ENCODE data around the gene RAB27B. TPM values are rescaled to one million over a fixed set of nuclear protein-coding genes. Genes with fewer than 3 reads are reported as not detected.
"Not testable (repeated sequence)": the region's sequence is repeated elsewhere in the genome, so short reads cannot be mapped to it uniquely, and the experiment has no call there.

The RAB27B gene
- total RNA-seq: 0.62 TPM

GRCh38 chr18:54828281-54828881, at the start of gene RAB27B:
Gene RAB27B, plus strand, starts transcription at chr18:54828477. Its CDS starts 49,109 bp downstream, at chr18:54877586.
- intact Hi-C loops (cut with DNase I): no loop called here
- ATAC-seq: peak; percentile 77
- DNase-seq (ENCODE audit: low spot score): peak; percentile 66

GRCh38 chr18:54780285-54780861, 47.9 kb upstream of the RAB27B start:
- intact Hi-C loops (cut with DNase I): no loop called here
- DNase-seq (ENCODE audit: low spot score) (no peak), ATAC-seq (no peak)

DNA sequence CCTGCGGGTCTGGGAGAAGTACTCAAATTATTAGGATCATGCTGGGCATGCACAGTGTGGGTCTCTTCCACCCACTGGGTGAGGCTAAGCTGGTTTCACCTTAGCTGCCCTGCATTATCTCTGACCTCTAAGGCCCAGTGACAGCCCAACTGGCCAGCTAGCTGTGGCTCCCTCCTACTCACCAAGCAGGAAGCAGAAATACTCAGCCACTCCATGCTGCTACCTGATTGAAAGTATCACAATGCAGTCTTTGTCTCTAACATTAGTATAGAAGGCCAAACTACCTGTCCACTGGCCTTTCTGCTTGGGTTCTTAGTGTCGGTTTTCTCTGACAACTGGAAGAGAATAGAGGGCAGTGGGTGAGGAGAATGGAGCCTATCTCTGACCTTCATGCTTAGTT, 47.3 kb upstream of the RAB27B start:
- ATAC-seq: no peak
- intact Hi-C loops (cut with DNase I): no loop called here
- no peak for DNase-seq (ENCODE audit: low spot score)

DNA sequence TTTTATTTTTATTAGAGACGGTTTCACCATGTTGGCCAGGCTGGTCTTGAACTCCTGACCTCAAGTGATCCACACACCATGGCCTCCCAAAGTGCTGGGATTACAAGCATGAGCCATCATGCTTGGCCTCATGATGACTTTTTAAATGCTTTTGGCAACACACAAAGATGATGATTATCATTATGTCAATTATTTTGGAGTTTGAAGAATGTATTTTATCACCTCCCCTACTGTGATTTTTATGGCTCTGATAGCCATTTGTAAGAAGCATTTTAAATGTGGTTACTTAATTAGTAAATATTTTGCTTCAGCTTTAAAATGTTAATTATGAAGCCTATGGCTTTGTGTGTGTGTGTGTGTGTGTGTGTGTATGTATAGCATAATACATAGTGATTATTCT, 45.1 kb upstream of the RAB27B start:
- DNase-seq (ENCODE audit: low spot score) (no peak), ATAC-seq (no peak)
- intact Hi-C loops (cut with DNase I): no loop called here

- intact Hi-C loops (cut with DNase I): no loop called here
- DNase-seq (ENCODE audit: low spot score) (no peak), ATAC-seq (no peak)
These were observed 42.1 kb upstream of the RAB27B start for GRCh38 chr18:54786206-54786605.

- ATAC-seq: no peak
- no peak for DNase-seq (ENCODE audit: low spot score)
- intact Hi-C loops (cut with DNase I): no loop called here
These were observed 41.2 kb upstream of the RAB27B start for GRCh38 chr18:54787121-54787520.

DNA sequence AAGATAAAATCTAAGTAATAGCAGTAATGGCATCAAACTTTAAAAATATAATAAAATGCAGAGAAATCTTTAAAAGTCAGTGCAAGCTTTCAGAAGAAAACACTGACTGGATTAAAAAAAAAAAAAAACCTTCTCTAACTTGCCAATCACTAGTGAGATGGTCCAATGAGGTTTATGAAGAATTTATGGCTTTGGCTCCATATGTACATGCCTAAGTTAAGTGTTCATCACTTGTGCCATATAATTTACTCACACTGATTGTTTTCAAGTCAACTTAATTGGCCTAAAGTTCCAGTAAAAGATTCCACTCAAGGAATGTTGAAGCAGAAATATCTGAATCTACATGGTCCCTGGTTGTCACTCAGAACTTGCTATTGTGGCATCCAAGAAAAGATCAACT, 40.7 kb upstream of the RAB27B start:
- ATAC-seq (no peak), DNase-seq (ENCODE audit: low spot score) (no peak)
- intact Hi-C loops (cut with DNase I): no loop called here

DNA sequence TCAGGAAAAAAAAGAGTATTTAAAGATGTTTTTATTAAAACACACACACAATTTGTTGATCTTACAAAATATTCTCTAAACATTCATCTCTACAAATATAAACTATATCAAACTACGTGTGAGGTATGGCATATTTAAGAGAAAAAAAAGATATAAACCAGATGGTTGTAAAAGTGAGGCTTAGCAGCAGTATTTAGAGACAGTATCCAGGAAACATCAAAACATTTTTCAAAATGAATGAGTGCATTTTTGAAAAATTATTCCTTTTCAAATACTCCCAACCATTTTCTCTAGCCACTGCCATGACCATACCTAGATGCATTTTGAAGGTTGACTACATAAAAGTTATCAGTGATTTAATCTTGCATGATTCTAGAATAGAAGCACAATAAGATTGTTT, 38.2 kb upstream of the RAB27B start:
- intact Hi-C loops (cut with DNase I): no loop called here
- ATAC-seq (no peak), DNase-seq (ENCODE audit: low spot score) (no peak)

- intact Hi-C loops (cut with DNase I): no loop called here
- DNase-seq (ENCODE audit: low spot score) (no peak), ATAC-seq (no peak)
These were observed 36.6 kb upstream of the RAB27B start for GRCh38 chr18:54791657-54792056.

DNA sequence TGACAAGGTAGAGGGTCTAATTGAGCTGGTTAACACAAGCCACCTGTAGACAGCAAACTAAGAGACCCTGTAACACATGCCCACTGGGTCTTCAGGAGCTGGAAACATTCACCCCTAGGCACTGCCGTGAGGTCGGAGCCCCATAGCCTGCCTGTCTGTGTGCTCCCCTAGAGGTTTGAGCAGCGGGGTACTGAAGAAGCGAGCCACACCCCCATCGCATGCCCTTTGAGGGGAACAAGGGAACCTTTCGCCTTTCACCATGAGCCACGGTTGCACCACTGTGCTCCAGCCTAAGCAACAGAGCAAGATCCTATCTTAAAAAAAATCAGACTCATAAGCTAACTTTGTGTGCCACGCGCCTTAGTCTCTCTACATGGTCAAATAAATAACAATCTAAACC, 36.2 kb upstream of the RAB27B start:
- ATAC-seq (no peak), DNase-seq (ENCODE audit: low spot score) (no peak)
- intact Hi-C loops (cut with DNase I): no loop called here

- ATAC-seq (no peak), DNase-seq (ENCODE audit: low spot score) (no peak)
- intact Hi-C loops (cut with DNase I): no loop called here
These were observed 33.5 kb upstream of the RAB27B start for GRCh38 chr18:54794823-54795222.

DNA sequence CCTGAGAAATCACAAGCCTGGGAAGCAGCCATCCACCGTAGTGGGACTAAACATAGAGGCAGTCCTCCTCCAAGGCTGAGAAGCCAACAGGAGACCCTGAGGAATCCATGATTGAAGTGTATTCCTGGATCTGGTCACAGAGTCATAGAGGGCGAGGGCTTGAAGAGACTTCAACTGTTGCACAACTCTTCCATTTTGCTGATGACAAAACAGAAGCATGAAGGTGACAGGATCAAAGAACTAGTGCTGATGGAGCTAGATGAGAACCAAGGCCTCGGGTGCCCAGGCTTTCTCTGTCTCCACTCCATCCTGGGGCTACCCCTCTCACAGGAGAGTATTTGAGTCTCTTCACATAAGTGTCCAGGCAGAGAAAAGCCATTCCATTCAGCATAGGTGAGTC, 30.1 kb upstream of the RAB27B start:
- intact Hi-C loops (cut with DNase I): no loop called here
- ATAC-seq (no peak), DNase-seq (ENCODE audit: low spot score) (no peak)

DNA sequence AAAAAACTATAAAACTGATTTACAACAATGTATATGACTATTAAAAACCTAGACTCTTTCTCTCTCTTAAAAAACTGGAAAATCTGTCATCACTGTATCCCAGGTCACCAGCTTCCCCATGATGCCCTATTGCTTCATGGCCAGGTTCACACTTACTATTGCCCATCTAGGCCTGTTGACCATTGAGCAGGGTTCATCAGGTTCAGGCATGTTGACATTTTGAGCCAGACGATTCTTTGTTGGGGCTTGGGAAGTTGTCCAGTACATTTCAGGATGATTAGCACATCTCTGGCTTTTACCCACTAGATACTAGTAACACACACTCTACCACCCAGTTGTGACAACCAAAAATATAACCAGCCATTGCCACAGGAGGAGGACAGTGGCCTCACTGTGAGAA, 26.9 kb upstream of the RAB27B start:
- DNase-seq (ENCODE audit: low spot score) (no peak), ATAC-seq (no peak)
- intact Hi-C loops (cut with DNase I): no loop called here

GRCh38 chr18:54802178-54802577, 26.1 kb upstream of the RAB27B start:
- intact Hi-C loops (cut with DNase I): no loop called here
- DNase-seq (ENCODE audit: low spot score): no peak
- ATAC-seq: no peak

DNA sequence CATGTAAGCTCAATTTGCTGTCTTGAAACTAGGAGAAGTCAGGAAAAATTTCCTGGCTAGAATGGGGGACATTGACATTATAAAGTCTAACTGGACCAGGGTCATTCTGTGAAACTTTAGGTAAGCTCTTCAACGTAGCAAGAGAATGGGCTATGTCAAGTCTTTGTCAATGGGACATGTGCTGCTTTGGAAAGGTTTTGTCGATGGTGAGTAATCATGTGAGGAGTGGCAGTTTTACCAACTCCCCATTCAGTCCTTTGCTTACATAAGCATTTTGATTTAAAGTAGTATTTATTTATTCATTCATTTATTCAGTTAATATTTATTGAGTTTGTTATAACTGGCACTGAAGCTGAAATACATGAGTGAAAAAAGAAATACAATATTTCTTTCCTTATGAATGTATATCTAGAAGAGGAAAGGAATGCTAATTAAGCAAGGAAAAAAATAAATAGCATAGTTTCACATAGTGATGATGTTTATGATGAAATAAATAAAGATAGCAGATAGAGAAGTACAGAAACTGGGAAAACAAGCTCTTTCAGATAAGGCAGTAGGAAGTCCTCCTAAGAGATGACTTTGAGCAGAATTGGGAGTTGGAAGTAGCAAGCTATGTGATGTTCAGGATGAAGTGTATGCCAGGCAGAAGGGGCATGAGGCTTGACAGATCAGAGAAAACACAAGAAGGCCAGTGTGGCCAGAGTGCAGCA, 25.4 kb upstream of the RAB27B start:
- ATAC-seq (no peak), DNase-seq (ENCODE audit: low spot score) (no peak)
- intact Hi-C loops (cut with DNase I): no loop called here

GRCh38 chr18:54805571-54806334, 22.5 kb upstream of the RAB27B start:
- DNase-seq (ENCODE audit: low spot score) (no peak), ATAC-seq (no peak)
- intact Hi-C loops (cut with DNase I): no loop called here

DNA sequence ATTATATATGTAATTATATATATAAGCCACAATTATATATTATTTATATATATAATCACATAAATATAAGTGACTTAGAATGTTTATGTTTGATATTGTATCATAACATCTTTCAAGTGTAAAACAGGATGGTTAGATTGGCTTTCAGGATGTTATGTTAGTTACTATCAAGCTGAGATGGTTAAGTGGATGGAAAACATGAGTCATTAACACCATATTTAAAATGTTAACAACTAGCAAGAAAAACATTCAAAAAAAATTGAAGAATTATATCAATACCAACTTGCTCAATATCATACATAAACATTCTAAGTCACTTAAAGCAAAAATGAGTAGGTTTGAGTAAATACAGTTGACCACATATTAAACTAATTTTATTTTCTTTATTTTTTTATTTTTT, 21.8 kb upstream of the RAB27B start:
- intact Hi-C loops (cut with DNase I): no loop called here
- ATAC-seq: no peak
- DNase-seq (ENCODE audit: low spot score): no peak

GRCh38 chr18:54807303-54807702, 21.0 kb upstream of the RAB27B start:
- no peak for ATAC-seq
- intact Hi-C loops (cut with DNase I): no loop called here
- DNase-seq (ENCODE audit: low spot score): no peak

DNA sequence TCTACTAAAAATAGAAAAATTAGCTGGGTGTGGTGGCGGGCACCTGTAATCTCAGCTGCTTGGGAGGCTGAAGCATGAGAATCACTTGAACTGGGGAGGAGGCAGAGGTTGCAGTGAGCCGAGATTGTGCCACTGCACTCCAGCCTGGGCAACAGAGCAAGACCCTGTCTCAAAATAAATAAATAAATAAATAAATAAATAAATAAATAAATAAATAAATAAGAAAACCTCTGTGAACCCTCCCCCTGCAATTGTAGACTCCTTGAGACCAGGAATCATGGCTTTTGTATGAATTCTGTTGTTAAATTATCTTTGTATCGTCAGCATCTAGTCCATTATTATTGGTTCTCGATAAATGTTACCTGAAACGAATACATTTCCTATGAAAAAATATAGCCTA, 17.6 kb upstream of the RAB27B start:
- ATAC-seq; DNase-seq (ENCODE audit: low spot score); intact Hi-C loops (cut with DNase I): not testable (repeated sequence)

DNA sequence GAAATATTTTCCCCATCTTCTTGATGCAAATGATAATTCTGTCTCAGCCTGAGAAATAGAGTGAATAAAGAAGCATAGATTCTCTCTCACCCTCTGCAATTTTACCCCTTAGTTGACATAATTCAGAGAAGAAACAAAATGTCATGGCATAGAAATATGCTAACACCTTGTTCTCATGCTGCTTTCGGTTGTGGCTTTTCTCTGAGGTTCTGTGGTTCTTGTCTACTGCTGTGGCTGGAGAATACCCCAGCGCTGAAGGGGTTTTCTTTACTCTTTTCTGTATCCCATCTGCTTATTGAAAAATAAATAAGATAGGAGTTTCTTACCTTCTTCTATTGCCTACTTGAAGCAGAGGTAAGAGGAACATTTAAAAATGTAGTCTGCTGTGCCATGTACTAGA, 15.4 kb upstream of the RAB27B start:
- no peak for DNase-seq (ENCODE audit: low spot score)
- ATAC-seq: no peak
- intact Hi-C loops (cut with DNase I): no loop called here

Measured in sciatic nerve (tissue), 2 donors.